ENCODE results near the gene OR2AT4.
"Not testable (repeated sequence)": the region's sequence is repeated elsewhere in the genome, so short reads cannot be mapped to it uniquely, and the experiment has no call there.

Gene OR2AT4

GRCh38 chr11:75101424-75102128 is 4.9 kb upstream of the OR2AT4 start:
- no peak for DNase-seq

GRCh38 chr11:75100314-75100713 is 3.6 kb upstream of the OR2AT4 start:
- no peak for DNase-seq

GRCh38 chr11:75099635-75100034 is 3.0 kb upstream of the OR2AT4 start:
- DNase-seq, result no peak

GRCh38 chr11:75098835-75099439 is 2.3 kb upstream of the OR2AT4 start:
- not testable (repeated sequence) for DNase-seq

DNA sequence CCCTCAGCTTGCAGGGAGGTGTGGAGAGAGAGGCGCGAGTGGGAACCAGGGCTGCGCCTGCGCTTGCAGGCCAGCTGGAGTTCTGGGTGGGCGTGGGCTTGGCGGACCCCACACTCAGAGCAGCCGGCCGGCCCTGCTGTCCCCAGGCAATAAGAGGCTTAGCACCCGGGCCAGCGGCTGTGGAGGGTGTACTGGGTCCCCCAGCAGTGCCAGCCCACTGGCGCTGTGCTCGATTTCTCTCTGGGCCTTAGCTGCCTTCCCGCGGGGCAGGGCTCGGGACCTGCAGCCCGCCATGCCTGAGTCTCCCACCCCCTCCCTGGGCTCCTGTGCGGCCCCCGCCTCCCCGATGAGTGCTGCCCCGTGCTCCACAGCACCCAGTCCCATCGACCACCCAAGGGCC is 1.5 kb upstream of the OR2AT4 start:
- not testable (repeated sequence) for DNase-seq

- DNase-seq, result no peak
Observed at GRCh38 chr11:75097173-75097557, 489 bp upstream of the OR2AT4 start.

GRCh38 chr11:75094382-75094781 is 2.3 kb downstream of the OR2AT4 start:
- DNase-seq, result not testable (repeated sequence)

- no peak for DNase-seq
Observed at GRCh38 chr11:75090671-75091177, 6.0 kb downstream of the OR2AT4 start.

DNA sequence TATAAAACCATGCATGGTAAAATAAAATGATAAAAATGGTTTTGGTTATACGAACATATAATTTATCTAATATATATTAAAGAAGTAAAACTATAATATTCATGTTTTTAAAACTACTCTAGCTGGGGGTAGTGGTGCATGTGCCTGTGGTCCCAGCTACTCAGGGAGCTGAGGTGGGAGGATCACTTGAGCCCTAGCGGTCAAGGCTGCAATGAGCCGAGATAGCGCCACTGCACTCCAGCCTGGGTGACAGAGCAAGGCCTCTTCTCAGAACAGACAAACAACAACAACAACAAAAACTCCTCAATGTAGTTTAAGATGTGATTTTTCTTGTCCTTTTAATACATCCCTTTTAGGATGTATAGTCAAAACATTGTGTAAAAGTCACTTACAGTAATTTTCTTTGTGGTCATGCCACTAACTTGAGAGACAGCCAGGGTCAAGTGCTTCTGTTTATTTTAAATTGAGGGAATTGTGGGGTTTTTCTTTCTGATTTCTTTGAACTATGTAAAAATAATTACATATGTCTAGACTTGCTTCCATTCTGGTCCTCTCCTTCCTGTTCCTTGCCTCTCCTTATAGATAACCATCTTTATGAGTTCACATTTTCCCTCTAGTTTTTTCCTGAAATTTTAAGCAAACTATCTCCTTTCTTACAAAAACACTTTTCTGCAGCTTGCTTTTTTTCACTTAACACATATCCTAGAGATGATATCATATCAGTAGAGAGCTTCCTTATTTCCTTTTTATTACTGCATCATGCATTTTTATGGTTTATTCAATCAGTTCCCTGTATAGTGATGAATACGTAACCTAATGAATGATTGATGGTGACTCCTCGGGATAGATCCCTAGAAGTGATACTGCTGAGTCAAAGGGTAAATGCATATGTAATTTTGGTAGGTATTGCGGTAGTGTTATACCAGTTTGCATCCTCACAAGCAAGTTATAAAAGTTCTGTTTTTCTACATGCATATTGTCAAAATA is 9.1 kb downstream of the OR2AT4 start:
- no peak for DNase-seq

DNA sequence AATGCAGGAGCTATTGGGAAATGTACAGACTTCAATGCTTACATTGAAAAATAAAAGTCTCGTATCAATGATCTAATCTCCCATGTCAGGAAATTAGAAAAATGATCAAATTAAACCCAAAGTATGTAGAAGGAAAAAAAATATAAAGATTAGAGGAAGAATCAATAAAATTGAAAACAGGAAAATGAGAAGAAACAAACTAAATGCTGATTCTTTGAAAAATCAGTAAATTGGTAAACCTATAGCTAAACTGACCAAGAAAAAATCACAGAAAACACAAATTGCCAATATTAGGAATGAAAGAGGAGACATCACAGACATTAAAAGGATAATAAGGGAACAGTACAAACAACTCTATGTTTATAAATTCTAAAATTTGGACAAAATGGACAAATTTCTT is 11.8 kb downstream of the OR2AT4 start:
- no peak for DNase-seq

GRCh38 chr11:75083217-75083605 is 13.5 kb downstream of the OR2AT4 start:
- DNase-seq, result no peak

GRCh38 chr11:75082601-75083216 is 14.0 kb downstream of the OR2AT4 start:
- no peak for DNase-seq

DNA sequence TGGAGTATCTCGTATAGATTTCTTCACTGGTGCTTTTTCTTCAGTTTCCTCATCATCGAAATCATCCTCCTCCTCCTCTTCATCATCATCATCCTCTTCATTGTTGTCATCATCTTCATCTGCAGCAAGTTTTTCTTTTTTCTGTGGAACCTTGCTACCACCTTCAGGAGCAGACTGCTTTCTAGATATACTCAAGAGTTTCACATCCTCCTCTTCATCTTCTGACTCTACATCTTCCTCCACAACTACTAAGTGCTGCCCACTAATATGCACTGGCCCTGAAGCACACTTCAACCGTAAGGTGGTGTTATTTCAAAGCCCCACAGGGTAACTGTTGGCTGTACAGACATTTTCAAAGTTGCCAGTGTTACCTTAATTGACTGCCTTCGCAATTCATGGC is 17.1 kb downstream of the OR2AT4 start:
- no peak for DNase-seq

DNA sequence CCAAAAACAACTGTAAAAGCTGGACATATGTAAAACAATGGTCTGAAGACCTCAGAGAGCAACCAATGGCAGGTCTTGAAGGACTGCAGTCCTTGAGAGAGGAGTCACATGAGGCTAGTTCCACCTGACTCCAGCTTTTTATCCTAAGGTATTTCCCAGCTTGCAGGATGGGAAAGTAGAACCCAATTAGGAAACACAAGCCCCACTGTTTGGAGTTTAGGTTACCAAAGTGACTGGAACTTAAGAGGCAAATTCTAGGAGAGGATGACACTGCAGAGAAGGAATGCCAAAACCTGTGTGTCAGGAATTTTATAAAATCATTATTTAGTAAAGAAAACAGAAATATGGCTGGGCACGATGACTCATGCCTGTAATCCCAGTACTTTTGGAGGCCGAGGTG is 18.4 kb downstream of the OR2AT4 start:
- DNase-seq, result no peak

GRCh38 chr11:75077316-75077715 is 19.4 kb downstream of the OR2AT4 start:
- no peak for DNase-seq

DNA sequence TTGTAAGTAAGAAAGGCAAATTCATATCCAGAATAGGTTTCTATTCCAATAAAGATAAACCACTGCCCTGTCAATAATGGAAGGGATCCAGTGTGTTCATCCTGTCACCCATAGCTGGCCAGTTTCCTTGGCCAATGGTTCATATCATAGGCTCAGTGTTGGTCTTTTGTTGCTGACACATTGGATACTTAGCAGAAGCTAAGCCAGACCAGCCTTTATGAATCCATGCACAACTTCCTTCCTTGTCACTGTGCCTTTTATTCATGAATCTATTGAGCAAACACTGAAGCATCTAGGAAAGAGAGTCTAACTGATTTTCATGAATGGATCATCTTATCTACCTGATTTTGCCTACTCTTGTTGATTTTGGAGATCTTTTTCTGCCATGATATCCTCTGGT is 20.0 kb downstream of the OR2AT4 start:
- DNase-seq, result no peak

- DNase-seq, result no peak
Observed at GRCh38 chr11:75073459-75074190, 23.1 kb downstream of the OR2AT4 start.

- DNase-seq, result no peak
Observed at GRCh38 chr11:75072582-75072981, 24.1 kb downstream of the OR2AT4 start.

- DNase-seq, result no peak
Observed at GRCh38 chr11:75069473-75069872, 27.2 kb downstream of the OR2AT4 start.

- no peak for DNase-seq
Observed at GRCh38 chr11:75068993-75069392, 27.7 kb downstream of the OR2AT4 start.

GRCh38 chr11:75068559-75068958 is 28.1 kb downstream of the OR2AT4 start:
- no peak for DNase-seq

DNA sequence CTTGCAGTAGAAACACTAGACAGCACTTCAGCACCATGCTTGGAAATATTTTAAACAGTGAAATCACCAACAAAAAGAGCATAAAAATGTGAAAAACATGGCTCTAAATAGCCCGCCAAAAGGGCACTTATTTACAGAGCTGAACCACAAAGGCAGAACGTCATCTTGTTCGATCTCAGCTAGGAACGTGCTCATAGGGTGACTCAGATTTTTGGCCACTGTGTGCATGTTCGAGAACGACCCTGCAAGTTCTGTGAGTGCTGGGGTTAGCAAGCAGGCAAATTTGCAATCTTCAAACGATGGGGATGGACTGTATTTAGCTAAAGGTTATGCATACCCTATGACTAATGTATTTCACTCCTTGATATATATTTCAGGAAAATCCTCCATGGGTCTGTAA is 30.6 kb downstream of the OR2AT4 start:
- no peak for DNase-seq

Measured in NCI-H2081 treated with DMSO at 0.1 percent for 48 hours (cell line).